ENCODE results near the gene CORO2A.

- TF ChIP-seq, protein P1, sequence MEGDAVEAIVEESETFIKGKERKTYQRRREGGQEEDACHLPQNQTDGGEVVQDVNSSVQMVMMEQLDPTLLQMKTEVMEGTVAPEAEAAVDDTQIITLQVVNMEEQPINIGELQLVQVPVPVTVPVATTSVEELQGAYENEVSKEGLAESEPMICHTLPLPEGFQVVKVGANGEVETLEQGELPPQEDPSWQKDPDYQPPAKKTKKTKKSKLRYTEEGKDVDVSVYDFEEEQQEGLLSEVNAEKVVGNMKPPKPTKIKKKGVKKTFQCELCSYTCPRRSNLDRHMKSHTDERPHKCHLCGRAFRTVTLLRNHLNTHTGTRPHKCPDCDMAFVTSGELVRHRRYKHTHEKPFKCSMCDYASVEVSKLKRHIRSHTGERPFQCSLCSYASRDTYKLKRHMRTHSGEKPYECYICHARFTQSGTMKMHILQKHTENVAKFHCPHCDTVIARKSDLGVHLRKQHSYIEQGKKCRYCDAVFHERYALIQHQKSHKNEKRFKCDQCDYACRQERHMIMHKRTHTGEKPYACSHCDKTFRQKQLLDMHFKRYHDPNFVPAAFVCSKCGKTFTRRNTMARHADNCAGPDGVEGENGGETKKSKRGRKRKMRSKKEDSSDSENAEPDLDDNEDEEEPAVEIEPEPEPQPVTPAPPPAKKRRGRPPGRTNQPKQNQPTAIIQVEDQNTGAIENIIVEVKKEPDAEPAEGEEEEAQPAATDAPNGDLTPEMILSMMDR (IDR thresholded peaks at IDR 0.05): no peak
- no peak for TF ChIP-seq POLR2A (IDR thresholded peaks at IDR 0.05)
Measured at GRCh38 chr9:98218562-98219363, 26.3 kb upstream of the CORO2A start.

Data from heart left ventricle (tissue), 13 donors.